ENCODE data around the gene NR3C2. TPM values are rescaled to one million over a fixed set of nuclear protein-coding genes. Genes with fewer than 3 reads are reported as not detected.

The NR3C2 gene
- total RNA-seq, 1 experiment from 2014 or later, result 1.6 TPM

DNA sequence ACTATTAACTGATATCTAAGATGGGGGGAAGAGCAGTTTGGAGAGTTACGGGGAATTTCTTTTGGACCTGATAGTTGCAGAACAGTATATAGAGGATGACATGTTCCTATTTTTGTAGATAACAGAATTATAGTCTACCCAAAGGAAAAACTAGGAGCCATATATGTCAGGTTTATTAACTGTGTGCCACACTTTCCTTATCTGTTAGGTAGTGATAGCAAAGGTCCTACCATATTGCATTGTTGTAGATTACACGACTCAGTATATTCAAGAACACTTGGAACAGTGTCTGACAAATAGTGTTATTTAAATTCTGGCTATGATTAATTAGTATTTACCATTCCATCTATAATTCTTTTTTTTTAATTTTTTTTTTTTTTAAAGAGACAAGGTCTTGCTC, 175.3 kb downstream of the NR3C2 start:
- Histone ChIP-seq H3K9me3 (ENCODE audit: low read depth, low read length, poor library complexity, severe bottlenecking) (no peaks in the 10 kb centered on the region), H3K4me1 (ENCODE audit: insufficient read depth, low read length, poor library complexity, severe bottlenecking) (no peaks in the 10 kb centered on the region), H3K27ac (ENCODE audit: low read depth, low read length, poor library complexity, severe bottlenecking) (no peak overlapping the region), H3K4me3 (ENCODE audit: low read depth, low read length, poor library complexity, severe bottlenecking) (no peak overlapping the region), H3K36me3 (ENCODE audit: insufficient read depth, low read length, poor library complexity, severe bottlenecking) (no peaks in the 10 kb centered on the region), H3K27me3 (replicated peaks; ENCODE audit: insufficient read depth, low read depth, low read length, poor library complexity) (no peaks in the 10 kb centered on the region)
- CTCF ChIA-PET, result no interaction called here
- no peak for DNase-seq (ENCODE audit: low spot score)
- no peak for TF ChIP-seq CTCF (conservative IDR thresholded peaks at IDR 0.05; ENCODE audit: low read depth, low read length)
- TF ChIP-seq EZH2 (IDR thresholded peaks at IDR 0.05; ENCODE audit: borderline replicate concordance, low read depth, low read length, poor library complexity, severe bottlenecking), result no peak
- intact Hi-C loops (cut with micrococcal nuclease; ENCODE audit: unreplicated experiment), result no loop called here
- BruUV-seq (replicated peaks), result no TSS peak
- POLR2A ChIA-PET (ENCODE audit: low non-redundant PET), result no interaction called here

- intact Hi-C loops (cut with micrococcal nuclease; ENCODE audit: unreplicated experiment), result no loop called here
- CTCF ChIA-PET, result no interaction called here
- no peak for DNase-seq (ENCODE audit: low spot score)
- no peaks in the 10 kb centered on the region for H3K36me3 ChIP-seq (ENCODE audit: insufficient read depth, low read length, poor library complexity, severe bottlenecking)
- no TSS peak for BruUV-seq (replicated peaks)
- POLR2A ChIA-PET (ENCODE audit: low non-redundant PET), result no interaction called here
- no peaks in the 10 kb centered on the region for H3K9me3 ChIP-seq (ENCODE audit: low read depth, low read length, poor library complexity, severe bottlenecking)
- H3K27me3 ChIP-seq (replicated peaks; ENCODE audit: insufficient read depth, low read depth, low read length, poor library complexity), result no peaks in the 10 kb centered on the region
- no peak overlapping the region for H3K4me3 ChIP-seq (ENCODE audit: low read depth, low read length, poor library complexity, severe bottlenecking)
- H3K27ac ChIP-seq (ENCODE audit: low read depth, low read length, poor library complexity, severe bottlenecking), result no peak overlapping the region
- no peak for TF ChIP-seq CTCF (conservative IDR thresholded peaks at IDR 0.05; ENCODE audit: low read depth, low read length)
- no peak for TF ChIP-seq EZH2 (IDR thresholded peaks at IDR 0.05; ENCODE audit: borderline replicate concordance, low read depth, low read length, poor library complexity, severe bottlenecking)
- H3K4me1 ChIP-seq (ENCODE audit: insufficient read depth, low read length, poor library complexity, severe bottlenecking), result no peaks in the 10 kb centered on the region
Observed at GRCh38 chr4:148266240-148266639, 176.0 kb downstream of the NR3C2 start.

DNA sequence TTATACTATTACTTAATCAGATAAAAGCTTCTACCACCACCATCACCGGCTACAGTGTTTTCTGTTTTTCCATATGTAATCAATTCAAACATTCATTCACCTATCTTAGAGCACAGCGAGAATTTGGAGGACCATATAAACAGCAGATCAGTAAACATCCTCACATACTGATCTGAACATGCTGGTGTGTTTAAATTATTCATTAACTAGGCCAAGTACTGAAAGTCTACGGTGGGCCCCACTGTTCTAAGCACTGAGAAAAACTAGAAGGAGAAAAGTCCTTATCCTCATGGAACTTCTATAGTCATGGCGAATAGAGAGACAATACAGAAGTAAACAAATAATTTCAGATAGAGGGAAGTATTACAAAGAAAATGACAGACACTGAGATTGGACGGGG, 176.6 kb downstream of the NR3C2 start:
- Histone ChIP-seq H3K27ac (ENCODE audit: low read depth, low read length, poor library complexity, severe bottlenecking) (no peak overlapping the region), H3K9me3 (ENCODE audit: low read depth, low read length, poor library complexity, severe bottlenecking) (no peaks in the 10 kb centered on the region), H3K4me3 (ENCODE audit: low read depth, low read length, poor library complexity, severe bottlenecking) (no peak overlapping the region), H3K4me1 (ENCODE audit: insufficient read depth, low read length, poor library complexity, severe bottlenecking) (no peaks in the 10 kb centered on the region), H3K36me3 (ENCODE audit: insufficient read depth, low read length, poor library complexity, severe bottlenecking) (no peaks in the 10 kb centered on the region), H3K27me3 (replicated peaks; ENCODE audit: insufficient read depth, low read depth, low read length, poor library complexity) (no peaks in the 10 kb centered on the region)
- BruUV-seq (replicated peaks), result no TSS peak
- TF ChIP-seq CTCF (conservative IDR thresholded peaks at IDR 0.05; ENCODE audit: low read depth, low read length) (no peak), EZH2 (IDR thresholded peaks at IDR 0.05; ENCODE audit: borderline replicate concordance, low read depth, low read length, poor library complexity, severe bottlenecking) (no peak)
- DNase-seq (ENCODE audit: low spot score), result no peak
- intact Hi-C loops (cut with micrococcal nuclease; ENCODE audit: unreplicated experiment), result no loop called here
- CTCF ChIA-PET, result no interaction called here
- POLR2A ChIA-PET (ENCODE audit: low non-redundant PET), result no interaction called here

Measured in A673 (cell line).